Endothelial cell of umbilical vein (primary cell): ENCODE results near the gene TPR. TPM values are rescaled to one million over a fixed set of nuclear protein-coding genes. Genes with fewer than 3 reads are reported as not detected.

Source experiments
- BruUV-seq: library from RNA; stranded (reverse); fragments of 400-500 nt; replicated peaks from 2 replicates; lab custom pipeline; 2021; lab: Mats Ljungman, UMichigan
- CTCF ChIA-PET: fragments of 300-600, 350-600 bp; sonication (Branson Sonifier 250); formaldehyde crosslinking; loops from one replicate; lab custom pipeline; 2021; ENCODE audit warnings: antibody characterized with exemption, inconsistent platforms; lab: Charles Lee
- POLR2A ChIA-PET: fragments of 300-600, 350-600 bp; sonication (Branson Sonifier 250); formaldehyde crosslinking; loops from one replicate; lab custom pipeline; 2021; ENCODE audit warnings: antibody characterized with exemption, inconsistent platforms; lab: Charles Lee
- DNase-seq: peaks from one replicate; pipeline ENCODE4 v3.0.0-alpha.2; 2011; ENCODE audit warnings: low read depth, low spot score
- FAIRE-seq: peaks from 2 replicates; lab custom pipeline; 2011; peaks lifted over from hg19 to GRCh38; lab: Jason Lieb, UNC
- H2AFZ ChIP-seq: 2 replicates; pipeline ENCODE4 v1.6.0; 2012; ENCODE audit warnings: low read depth, low read length, control low read depth, inconsistent platforms
- H3K27ac ChIP-seq: 2 replicates; pipeline ENCODE4 v1.5.1; 2011; ENCODE audit warnings: low read depth, mild to moderate bottlenecking, control low read depth, low read length, moderate library complexity; ENCODE audit not compliant: insufficient read depth
- H3K27me3 ChIP-seq, 2 experiments: 2 replicates each; pipeline versions ENCODE4 v1.6.0 to v1.6.1; 2011; ENCODE audit warnings: low read length in 2 of 2, mixed read lengths in 1 of 2; ENCODE audit not compliant: control insufficient read depth in 2 of 2, insufficient read depth in 2 of 2
- H3K36me3 ChIP-seq, 2 experiments: 2 replicates in 1 of 2; 3 replicates in 1 of 2; pipeline ENCODE4 v1.5.1; 2011; ENCODE audit warnings: low read length in 2 of 2, mild to moderate bottlenecking in 1 of 2, moderate library complexity in 1 of 2; ENCODE audit not compliant: control insufficient read depth in 2 of 2, insufficient read depth in 2 of 2; ENCODE audit errors: extremely low read depth in 1 of 2
- H3K4me1 ChIP-seq: 3 replicates; pipeline ENCODE4 v1.5.1; 2011; ENCODE audit warnings: mild to moderate bottlenecking, low read length; ENCODE audit not compliant: control insufficient read depth, insufficient read depth; ENCODE audit errors: extremely low read depth
- H3K4me2 ChIP-seq: 2 replicates; pipeline ENCODE4 v1.6.1; 2011; ENCODE audit warnings: low read length, control low read depth, mixed read lengths; ENCODE audit not compliant: insufficient read depth
- H3K4me3 ChIP-seq, 3 experiments: fragments of 200-600 bp in 1 of 3; sonication (generic), shearing (Covaris generic) in 1 of 3; replicated peaks in 1 of 3; 2 replicates each; pipeline ENCODE4 v1.5.1; 2011 to 2016; ENCODE audit warnings: control low read depth in 3 of 3, low read length in 3 of 3, mild to moderate bottlenecking in 2 of 3, inconsistent platforms in 1 of 3, low read depth in 1 of 3, moderate library complexity in 1 of 3; ENCODE audit not compliant: insufficient read depth in 1 of 3
- H3K79me2 ChIP-seq: 2 replicates; pipeline ENCODE4 v1.6.0; 2012; ENCODE audit warnings: low read length, inconsistent platforms; ENCODE audit not compliant: control insufficient read depth, insufficient read depth
- H3K9ac ChIP-seq: replicated peaks from 2 replicates; pipeline ENCODE3; 2011; ENCODE audit warnings: low read length, control low read depth; ENCODE audit not compliant: insufficient read depth; ENCODE audit errors: extremely low read depth
- H3K9me1 ChIP-seq: replicated peaks from 3 replicates; pipeline ENCODE4 v1.6.0; 2011; ENCODE audit warnings: mild to moderate bottlenecking, low read length; ENCODE audit not compliant: control insufficient read depth, insufficient read depth; ENCODE audit errors: extremely low read depth
- H3K9me3 ChIP-seq: replicated peaks from 2 replicates; pipeline ENCODE4 v1.5.1; 2012; ENCODE audit warnings: low read length, inconsistent platforms; ENCODE audit not compliant: control insufficient read depth, insufficient read depth
- H4K20me1 ChIP-seq: replicated peaks from 2 replicates; pipeline ENCODE3; 2011; ENCODE audit warnings: mild to moderate bottlenecking, low read length; ENCODE audit not compliant: control insufficient read depth, insufficient read depth; ENCODE audit errors: extremely low read depth
- EZH2 ChIP-seq: IDR thresholded peaks from 2 replicates; pipeline ENCODE4 v1.6.1; 2012; ENCODE audit warnings: borderline replicate concordance, low read depth, mild to moderate bottlenecking, moderate library complexity, low read length, inconsistent platforms; ENCODE audit not compliant: severe bottlenecking
- FOS ChIP-seq: IDR thresholded peaks from 2 replicates; pipeline ENCODE4 v1.6.1; 2011; ENCODE audit warnings: mild to moderate bottlenecking, low read length, moderate library complexity, borderline replicate concordance; ENCODE audit not compliant: insufficient read depth
- GATA2 ChIP-seq: IDR thresholded peaks from 2 replicates; pipeline ENCODE4 v1.7.0; 2011; ENCODE audit warnings: low read depth, mild to moderate bottlenecking, moderate library complexity, mixed read lengths, low read length; ENCODE audit not compliant: insufficient read length, insufficient read depth
- JUN ChIP-seq: IDR thresholded peaks from 2 replicates; pipeline ENCODE4 v1.6.1; 2011; ENCODE audit warnings: borderline replicate concordance, low read depth; ENCODE audit not compliant: insufficient read length, insufficient read depth
- MYC ChIP-seq: IDR thresholded peaks from one replicate; pipeline ENCODE4 v1.6.1; 2011; ENCODE audit warnings: mild to moderate bottlenecking, low read depth, low read length
- POLR2A ChIP-seq: IDR thresholded peaks from 2 replicates; pipeline ENCODE4 v1.6.1; 2012; ENCODE audit warnings: low read depth, mild to moderate bottlenecking, control low read depth, low read length
- POLR2AphosphoS5 ChIP-seq: IDR thresholded peaks from 2 replicates; pipeline ENCODE4 v1.6.1; 2012; ENCODE audit warnings: low read depth, mild to moderate bottlenecking, control low read depth, low read length, moderate library complexity; ENCODE audit not compliant: insufficient read depth
- dilution Hi-C: fragments of 300-500 bp; cut with MboI; formaldehyde crosslinking; loops from one replicate; pipeline ENCODE4 v1.15.0; 2019; ENCODE audit warnings: low sequenced_read_pairs; ENCODE audit not compliant: extremely low pct_ligation_motif_present
- intact Hi-C: fragments of 100-400 bp; cut with micrococcal nuclease; formaldehyde crosslinking; loops from one replicate; pipeline ENCODE4 v1.10.0; 2022
- polyA plus RNA-seq, 4 experiments: library from polyadenylated mRNA; depleted of rRNA in 3 of 4; stranded (reverse) in 3 of 4; unstranded in 1 of 4; fragments of >200 nt; gene quantifications; 2 replicates each; pipeline versions ENCODE4 v1.2.1 to v1.2.3, GENCODE V29; 2011 to 2012; ENCODE audit warnings: missing spikeins in 1 of 4
- total RNA-seq: library from RNA; stranded (reverse); gene quantifications from 2 replicates; pipeline ENCODE4 v1.2.3, GENCODE V29; 2021
- TF ChIP-seq, protein P1 (sequence below), 2 donors: IDR thresholded peaks; 1 replicate in 1 of 2; 2 replicates in 1 of 2; pipeline ENCODE4 v1.5.1; 2011; ENCODE audit warnings: low read length in 2 of 2, mild to moderate bottlenecking in 2 of 2, moderate library complexity in 2 of 2, control low read depth in 1 of 2, inconsistent platforms in 1 of 2, low read depth in 1 of 2; ENCODE audit not compliant: insufficient read depth in 1 of 2; ENCODE audit errors: extremely low read depth in 1 of 2
- TF ChIP-seq, protein P2 (sequence below): IDR thresholded peaks from 2 replicates; pipeline ENCODE4 v1.6.1; 2011; ENCODE audit not compliant: insufficient read depth, insufficient read length

TPR gene
- total and polyA plus RNA-seq, 2 donors (not counting 3 experiments of a cell fraction or from before 2014, with no cell fraction given) = 49.4 to 118 TPM

- dilution Hi-C loops = no loop called here
- CTCF ChIA-PET = interaction anchor here (1.0 to 2.0 kb wide), 23 partner anchors 10 to 615 kb away, joined by 3 to 52 read pairs (median 7); partner anchors contain the start of gene PTGS2
- peaks cover 0 to under 1% of the 10 kb centered on the region in 2 experiments for H3K36me3 ChIP-seq
- TF ChIP-seq JUN (no peak), POLR2A (peak; percentile 38)
- no peaks in the 10 kb centered on the region for H3K27me3 ChIP-seq
- H3K9ac ChIP-seq = peak overlapping the region; percentile 97
- no peaks in the 10 kb centered on the region for H3K9me1 ChIP-seq
- H3K4me3 ChIP-seq = peak overlapping the region; percentile 37 to 91 (median 65)
- peak overlapping the region; percentile 97 for H3K4me2 ChIP-seq
- DNase-seq (no peak), FAIRE-seq (no peak)
- H3K9me3 ChIP-seq = no peaks in the 10 kb centered on the region
- POLR2A ChIA-PET = interaction anchor here (1.0 kb wide), 1 partner anchor 617 kb away, joined by 3 read pairs; no protein-coding TSS in a partner anchor
- peaks cover 71% of the 10 kb centered on the region for H3K79me2 ChIP-seq
- BruUV-seq = TSS peak; percentile 59
- H4K20me1 ChIP-seq = no peaks in the 10 kb centered on the region
- H2AFZ ChIP-seq = peak overlapping the region; percentile 6
- H3K4me1 ChIP-seq = peaks cover 18% of the 10 kb centered on the region
- peak overlapping the region; percentile 63 for H3K27ac ChIP-seq
- intact Hi-C loops = loop anchor here (1.0 to 2.0 kb wide), 7 partner anchors 29 to 609 kb away; partner anchors contain the start of gene PTGS2
Observed at GRCh38 chr1:186375929-186376319, 871 bp upstream of the TPR start.

- Histone ChIP-seq H3K79me2 (peaks cover 70% of the 10 kb centered on the region), H3K9me1 (no peaks in the 10 kb centered on the region), H3K4me2 (peak overlapping the region; percentile 96), H2AFZ (peak overlapping the region; percentile 49), H3K27me3 (no peaks in the 10 kb centered on the region), H4K20me1 (no peaks in the 10 kb centered on the region), H3K27ac (peak overlapping the region; percentile 63), H3K4me3 (peak overlapping the region; percentile 65 to 91 (median 68)), H3K9ac (peak overlapping the region; percentile 97), H3K9me3 (no peaks in the 10 kb centered on the region), H3K4me1 (peaks cover 18% of the 10 kb centered on the region), H3K36me3 (peaks cover 0 to 2% of the 10 kb centered on the region in 2 experiments)
- dilution Hi-C loops (no loop called here), intact Hi-C loops (loop anchor here (1.0 to 5.0 kb wide), 8 partner anchors 30 to 611 kb away; partner anchors contain the start of gene PTGS2)
- BruUV-seq = TSS peak; percentile 60
- TF ChIP-seq MYC = no peak
- TF ChIP-seq EZH2 = no peak
- TF ChIP-seq, protein P1, sequence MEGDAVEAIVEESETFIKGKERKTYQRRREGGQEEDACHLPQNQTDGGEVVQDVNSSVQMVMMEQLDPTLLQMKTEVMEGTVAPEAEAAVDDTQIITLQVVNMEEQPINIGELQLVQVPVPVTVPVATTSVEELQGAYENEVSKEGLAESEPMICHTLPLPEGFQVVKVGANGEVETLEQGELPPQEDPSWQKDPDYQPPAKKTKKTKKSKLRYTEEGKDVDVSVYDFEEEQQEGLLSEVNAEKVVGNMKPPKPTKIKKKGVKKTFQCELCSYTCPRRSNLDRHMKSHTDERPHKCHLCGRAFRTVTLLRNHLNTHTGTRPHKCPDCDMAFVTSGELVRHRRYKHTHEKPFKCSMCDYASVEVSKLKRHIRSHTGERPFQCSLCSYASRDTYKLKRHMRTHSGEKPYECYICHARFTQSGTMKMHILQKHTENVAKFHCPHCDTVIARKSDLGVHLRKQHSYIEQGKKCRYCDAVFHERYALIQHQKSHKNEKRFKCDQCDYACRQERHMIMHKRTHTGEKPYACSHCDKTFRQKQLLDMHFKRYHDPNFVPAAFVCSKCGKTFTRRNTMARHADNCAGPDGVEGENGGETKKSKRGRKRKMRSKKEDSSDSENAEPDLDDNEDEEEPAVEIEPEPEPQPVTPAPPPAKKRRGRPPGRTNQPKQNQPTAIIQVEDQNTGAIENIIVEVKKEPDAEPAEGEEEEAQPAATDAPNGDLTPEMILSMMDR (IDR thresholded peaks at IDR 0.05; ENCODE audit: extremely low read depth in 1 of 2, insufficient read depth in 1 of 2, low read depth in 1 of 2, low read length in 2 of 2) = no peak
- TF ChIP-seq FOS = no peak
- no peak for TF ChIP-seq JUN
- TF ChIP-seq POLR2A = no peak
- no peak for TF ChIP-seq POLR2AphosphoS5
- no peak for TF ChIP-seq GATA2
- TF ChIP-seq, protein P2, sequence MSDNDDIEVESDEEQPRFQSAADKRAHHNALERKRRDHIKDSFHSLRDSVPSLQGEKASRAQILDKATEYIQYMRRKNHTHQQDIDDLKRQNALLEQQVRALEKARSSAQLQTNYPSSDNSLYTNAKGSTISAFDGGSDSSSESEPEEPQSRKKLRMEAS = no peak
- CTCF ChIA-PET = interaction anchor here (0.6 to 2.0 kb wide), 49 partner anchors 8 to 664 kb away, joined by 3 to 52 read pairs (median 5); partner anchors contain the start of gene PTGS2
- POLR2A ChIA-PET = interaction anchor here (0.6 kb wide), 1 partner anchor 11 kb away, joined by 3 read pairs; no protein-coding TSS in a partner anchor
- FAIRE-seq = no peak
- DNase-seq = peak; percentile 63
Observed at GRCh38 chr1:186374303-186375151, 526 bp downstream of the TPR start.
